HG02623 (cell line): Measurements from ENCODE around the gene MEIS1.

ENCODE experiments used
- ATAC-seq: cut with Tn5 transposase; IDR thresholded peaks from one replicate; pipeline ENCODE4 v1.9.1; 2021; ENCODE audit warnings: moderate library complexity; ENCODE audit not compliant: unreplicated experiment

MEIS1 gene

DNA sequence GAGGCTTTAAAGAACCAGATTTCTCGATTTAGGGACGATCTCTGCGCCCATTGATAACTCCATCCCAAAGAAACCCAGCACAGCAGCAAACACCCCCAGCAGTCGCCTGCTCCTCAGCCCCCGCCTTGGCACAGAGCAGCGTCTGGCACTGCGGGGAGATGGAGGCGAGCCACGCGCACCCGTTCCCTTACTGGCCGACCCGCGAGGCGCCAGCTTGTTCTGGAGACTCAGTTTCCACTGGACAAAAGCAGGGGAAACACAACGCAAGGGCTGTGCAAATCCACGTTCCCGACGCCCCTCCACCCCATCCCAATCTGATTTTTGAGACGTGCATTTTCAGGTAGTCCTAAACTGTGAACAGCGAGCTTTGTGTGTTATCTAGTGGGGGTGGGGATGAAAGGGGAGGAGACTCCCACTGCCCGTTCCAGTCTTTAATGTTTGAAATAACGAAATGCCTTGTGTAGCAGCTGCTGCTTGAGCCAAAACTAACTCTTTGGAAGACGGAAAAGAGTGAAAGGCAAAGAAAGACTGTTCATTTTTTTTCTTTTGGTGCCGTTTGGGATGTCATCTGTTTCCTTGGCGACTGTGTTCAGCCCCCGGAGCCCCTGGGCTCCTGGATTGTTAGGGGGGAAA lies 143.2 kb downstream of the MEIS1 start:
- no peak for ATAC-seq

DNA sequence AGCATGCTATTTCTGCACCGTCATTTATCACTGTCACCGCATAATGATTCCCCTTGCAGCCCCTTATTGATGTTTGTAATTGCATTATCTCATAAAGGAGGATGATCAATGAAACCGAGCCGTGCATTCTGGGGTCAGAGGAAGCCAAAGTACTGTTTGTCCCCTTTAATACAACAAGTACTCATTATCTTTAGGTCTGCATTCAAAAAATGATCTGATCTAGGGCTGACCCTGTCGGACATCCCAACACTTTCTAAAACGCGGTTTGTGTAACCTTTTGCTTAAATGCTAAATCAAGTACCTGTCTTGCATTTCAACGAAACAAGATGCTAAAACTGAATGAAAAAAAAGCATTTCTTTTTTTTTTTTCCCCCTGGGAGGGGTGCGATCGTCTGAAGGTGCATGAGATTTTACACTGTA lies 143.8 kb downstream of the MEIS1 start:
- ATAC-seq, result no peak

DNA sequence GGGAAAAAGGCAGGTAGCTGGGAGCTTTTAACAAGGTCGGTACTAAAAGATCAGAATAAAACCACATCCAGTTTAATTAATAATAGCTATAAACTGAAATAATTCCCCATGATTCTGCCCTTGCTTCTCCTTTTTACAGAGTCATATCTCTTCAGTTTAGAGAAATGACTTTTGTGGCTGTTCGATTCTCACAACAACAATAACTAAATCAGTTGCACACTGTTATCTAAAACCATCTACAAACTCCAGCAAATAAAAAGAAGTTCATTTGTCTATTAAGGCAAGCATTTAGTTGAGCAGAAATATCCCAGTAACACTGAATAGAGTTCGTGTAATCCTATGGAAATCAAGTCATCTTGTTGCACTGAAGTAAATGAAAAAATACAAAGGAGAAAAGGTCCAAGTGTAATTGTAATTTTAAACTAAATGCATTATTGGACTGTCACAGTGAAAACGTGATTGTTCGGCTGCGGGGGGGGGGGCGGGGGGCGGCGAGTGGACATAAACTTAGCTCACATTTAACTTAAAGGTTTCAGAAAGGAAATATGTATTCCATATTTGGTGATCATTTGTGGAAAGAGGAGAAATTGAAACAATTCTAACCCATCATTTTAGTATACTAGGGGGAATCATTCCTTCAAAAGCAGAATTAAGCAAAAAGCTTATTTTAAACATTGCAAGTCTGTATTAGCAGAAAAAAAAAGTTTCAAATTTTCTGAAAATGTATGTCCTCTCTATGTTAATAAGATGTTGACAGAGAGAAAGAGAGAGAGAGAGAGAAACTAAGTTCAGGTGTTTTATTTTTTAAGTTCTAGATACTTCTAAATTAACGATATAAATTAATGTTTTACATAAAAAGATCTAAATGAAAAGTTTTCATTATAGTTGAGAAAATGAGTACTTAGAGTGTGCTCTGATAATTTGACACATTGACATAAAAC lies 144.5 kb downstream of the MEIS1 start:
- no peak for ATAC-seq

DNA sequence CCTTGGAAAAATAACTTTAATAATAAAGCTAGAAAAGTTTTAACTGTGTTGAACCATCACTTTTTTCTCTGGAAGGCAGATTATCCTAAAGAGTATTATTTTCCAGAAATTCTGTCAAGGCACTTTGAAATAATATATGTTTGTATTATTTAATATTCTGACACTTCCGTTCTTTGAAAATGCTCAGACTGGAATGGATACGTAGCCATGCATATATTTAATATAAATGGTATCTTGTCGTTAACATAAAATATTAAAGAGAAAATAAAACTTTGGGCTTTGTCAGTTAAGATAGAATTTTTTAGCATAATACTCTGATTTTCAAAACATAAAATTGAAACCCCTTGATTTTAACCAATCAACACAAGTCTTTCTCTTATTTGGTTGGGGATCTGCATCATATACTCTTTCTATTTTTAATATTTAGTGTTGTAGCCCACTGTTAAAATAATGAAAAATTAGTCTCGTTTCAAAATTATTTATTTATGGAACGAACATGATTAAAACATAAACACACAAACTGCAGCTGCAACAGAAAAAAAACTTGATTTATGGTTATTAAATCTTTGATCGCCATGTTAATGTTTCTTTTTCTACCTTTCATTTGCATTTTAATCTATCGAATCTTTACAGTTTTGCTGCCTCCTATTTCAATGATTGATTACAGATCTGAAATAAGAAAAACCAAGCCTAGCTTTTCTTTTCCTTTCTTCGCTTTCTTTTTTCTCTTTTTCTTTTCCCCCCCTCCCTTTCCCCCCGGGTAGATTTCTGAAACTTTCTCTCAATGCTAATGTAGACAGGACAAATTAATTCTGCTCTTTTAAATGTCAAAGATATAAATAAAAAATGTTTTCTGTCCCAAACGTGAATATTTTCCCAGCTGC lies 145.5 kb downstream of the MEIS1 start:
- no peak for ATAC-seq

DNA sequence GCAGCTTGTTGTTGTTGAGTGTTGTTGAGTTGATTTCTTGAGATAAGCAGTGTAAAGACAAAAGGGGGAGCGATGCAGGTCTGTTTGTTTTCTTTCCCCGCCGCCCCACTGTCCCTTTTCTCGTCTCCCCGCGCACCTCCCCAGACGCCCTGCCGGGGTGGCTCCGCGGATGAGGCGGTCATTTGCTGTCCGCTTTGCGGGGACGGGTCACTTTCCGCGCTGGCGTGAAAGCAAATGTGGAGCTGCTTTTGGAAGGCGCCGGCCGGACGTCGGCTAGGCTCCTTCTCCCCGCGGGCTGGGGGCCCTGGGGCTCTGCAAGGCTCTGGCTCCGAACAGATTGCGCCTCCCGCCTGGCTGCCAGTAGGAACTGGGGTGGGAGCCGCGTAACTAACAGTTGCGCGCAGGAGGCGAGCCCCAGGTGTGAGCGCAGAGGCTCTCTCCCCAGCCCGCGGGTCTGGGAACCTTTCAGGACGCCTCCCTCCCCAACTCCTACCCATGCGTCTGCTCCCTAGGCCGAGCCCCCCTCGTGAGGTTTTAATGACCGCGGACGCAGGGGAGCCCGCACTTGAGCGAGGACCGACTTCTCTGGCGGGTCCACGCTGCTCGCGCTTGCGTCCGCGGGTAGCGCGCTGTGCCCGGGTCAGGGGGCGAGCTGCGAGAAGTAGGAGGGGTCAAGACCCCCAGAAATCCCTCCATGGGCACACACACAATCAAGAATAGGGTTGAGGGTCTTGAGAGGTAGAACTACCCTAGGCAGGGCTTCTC lies 146.6 kb downstream of the MEIS1 start:
- ATAC-seq, result no peak

DNA sequence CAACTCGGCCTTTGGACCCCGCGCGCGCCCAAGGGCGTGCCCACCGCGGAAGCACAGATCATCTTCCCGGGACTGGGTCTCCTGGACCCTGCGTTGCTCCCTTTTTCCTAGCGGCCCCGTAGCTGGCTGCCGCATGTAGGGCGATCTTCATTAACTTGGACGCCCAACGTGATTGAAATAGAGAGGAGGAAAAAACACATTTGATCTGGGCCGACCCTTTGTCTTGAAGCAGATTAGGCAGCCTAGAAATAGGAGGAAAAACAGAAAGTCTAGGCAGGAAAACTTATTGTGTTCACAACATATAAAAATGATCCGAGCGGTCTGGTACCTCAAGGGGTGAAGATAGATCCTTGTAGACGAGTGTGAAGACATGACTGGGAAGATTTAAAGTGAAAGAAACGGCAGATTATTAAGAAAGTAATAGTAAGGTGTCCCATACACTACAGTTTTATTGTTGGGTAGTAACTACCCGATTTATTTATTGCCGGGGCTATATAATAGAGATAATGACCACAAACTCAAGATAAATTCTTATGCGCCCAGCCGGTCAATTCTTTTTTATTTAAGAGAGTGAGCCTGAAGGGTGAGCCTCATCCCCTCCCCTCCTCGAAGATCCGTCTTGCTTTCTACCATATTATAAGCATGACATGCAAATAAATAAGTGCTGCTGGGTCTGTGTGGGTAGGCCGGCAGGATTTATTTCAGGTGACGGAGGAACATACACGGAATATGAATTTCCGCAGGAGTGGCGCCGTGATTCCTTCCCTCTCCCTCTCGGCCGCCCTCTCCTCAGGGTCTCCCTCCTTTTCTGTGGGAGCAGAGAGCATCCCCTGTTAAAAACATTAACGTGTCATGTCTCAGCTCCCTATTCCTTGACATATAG lies 147.4 kb downstream of the MEIS1 start:
- ATAC-seq, result no peak

DNA sequence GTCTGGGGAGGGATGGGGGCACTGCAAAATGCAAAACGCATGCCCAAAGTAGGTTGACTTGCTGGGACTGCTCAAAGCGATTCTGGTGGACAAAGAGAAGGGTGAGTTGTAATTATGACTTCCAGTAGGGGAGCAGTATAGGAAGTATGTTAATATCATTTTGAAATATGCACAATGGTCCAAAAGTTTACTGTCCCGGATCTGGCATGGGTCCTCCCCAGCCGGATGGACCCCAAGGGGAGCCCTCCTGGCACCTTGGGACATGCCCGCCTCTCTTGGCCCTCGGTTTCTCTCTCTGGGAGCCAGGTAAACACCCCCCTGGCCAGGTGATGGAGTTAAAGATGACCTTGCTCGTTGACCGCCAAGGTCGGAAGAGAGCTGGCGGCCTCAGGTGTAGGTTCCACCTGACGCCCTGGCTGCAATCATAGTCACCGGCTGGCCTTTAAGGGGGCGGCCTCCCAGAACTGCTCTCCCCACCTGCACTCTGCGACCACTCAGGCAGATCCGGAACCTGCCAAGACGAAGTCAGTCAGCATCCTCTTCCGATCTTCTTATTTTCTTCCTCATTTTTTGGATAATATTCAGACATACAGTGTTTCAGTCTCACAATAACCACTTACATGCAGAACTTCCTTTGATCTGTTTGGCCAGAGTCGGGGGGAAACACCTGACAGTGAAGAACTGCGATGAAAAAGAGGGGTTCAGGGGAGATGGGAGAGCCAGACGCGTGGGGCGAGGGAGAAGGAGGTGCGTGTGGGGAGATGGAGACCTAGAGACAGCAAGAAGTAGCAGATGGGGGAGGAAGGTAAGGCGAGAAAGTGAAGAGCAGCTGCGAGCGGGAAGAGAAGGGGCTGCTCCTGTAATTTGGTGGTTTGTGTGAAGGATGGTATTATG lies 148.3 kb downstream of the MEIS1 start:
- ATAC-seq, result no peak

DNA sequence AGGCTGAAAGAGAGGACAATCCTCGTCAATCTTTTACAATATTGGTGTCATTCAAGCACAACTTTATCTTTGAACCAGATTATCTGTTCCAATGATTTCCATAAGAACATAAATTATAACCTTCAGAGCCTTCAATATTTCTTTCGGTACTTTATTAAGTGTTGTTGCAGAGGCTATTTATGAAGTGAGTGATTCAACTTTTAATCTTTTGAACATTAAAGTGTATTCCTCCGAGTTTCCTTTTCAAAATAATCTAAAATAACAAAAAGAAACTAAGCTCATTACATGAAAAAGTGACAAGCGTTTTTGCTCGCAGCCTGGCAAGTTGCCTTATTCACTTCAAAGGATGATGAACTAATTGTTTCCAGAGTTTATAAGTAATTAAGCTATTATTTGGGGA lies 149.0 kb downstream of the MEIS1 start:
- no peak for ATAC-seq

DNA sequence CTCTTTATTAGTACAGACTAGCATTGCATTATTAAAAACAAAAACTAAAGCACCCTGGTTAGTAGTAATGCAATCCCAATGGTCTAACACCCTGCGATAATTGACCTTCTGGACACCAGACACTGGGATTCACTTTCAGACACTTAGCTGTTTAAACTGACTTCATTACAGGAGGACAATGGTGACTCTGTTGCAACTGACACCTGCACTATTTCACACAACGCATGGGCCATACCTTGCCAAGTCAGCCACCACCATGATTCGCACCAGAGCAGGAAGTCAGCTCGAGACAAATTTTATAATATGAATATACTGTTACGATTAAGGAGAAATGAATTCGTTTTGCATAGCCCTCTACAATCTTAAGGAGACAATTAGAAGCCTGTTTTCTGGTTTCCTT lies 150.7 kb downstream of the MEIS1 start:
- no peak for ATAC-seq

DNA sequence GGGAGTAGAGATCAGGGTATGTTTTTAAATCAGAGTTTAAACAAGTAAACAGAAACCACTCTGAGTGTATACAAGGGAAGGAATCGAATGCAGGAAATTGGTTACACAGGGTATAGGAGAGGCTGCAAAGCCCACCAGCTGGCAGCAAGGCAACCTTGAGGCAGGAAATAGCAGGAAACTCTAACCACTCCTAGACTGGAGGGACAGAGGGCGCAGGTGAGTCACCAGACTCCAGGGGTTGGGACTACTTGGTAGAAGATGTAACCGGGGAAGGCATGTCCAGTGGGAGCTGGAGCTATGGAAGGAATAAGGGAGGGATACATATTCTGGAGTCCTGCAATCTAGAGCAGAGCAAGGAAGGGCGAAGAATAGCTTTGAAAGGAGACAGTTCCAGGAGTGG lies 152.3 kb downstream of the MEIS1 start:
- no peak for ATAC-seq

DNA sequence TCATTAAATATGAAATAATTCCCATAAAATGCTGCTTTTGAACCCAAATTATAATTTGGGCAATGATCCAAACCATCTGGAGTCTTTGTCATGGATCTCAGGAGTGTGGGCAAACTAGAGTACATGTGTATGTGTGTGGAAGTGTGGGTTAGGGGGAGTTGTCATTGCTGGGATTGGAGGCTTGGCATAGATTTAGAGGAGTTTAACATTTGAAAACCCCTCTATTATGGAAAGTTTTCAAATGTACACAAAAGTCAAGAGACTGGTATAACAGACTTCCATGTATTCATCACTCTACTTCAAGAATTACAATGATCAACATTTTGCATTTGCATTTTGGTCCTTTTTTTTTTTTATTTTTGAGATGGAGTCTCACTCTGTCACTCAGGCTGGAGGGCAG lies 159.1 kb downstream of the MEIS1 start:
- no peak for ATAC-seq

DNA sequence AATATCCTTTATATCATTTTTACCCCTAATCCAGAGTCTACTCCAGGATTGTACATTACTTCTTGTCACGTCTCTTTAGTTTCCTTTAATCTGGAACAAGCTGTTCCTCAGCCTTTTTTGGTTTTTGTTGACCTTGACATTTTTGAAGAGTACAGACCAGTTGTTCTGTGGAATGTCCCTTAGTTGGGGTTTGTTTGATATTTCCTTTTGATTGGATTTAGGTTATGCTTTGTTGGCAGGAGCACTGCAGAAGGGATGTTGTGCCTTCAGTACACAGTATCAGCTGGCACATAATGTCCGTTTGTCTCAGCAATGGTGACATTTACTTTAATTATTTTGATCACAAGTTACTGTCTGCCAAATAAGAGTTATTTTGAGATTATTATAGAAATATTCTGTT lies 160.6 kb downstream of the MEIS1 start:
- ATAC-seq, result no peak

DNA sequence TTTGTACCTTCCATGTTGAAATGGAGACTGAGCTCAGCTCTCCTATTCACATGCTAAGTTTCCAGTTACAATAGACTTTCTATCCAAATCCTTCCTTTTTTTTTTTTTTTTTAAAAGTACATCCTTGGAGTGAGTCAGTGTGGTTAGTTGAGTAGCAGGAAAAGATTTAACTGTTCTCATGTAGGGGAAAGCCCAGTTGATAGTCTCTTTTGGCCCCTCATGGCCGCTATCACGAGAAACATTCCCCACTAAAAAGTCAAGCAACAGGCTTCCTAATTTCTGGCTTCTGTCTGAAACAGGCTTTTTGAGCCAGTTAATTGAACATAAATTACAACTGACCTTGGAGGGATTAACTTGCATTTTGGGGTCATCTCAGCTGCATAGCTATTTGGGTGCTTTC lies 161.3 kb downstream of the MEIS1 start:
- ATAC-seq, result no peak

DNA sequence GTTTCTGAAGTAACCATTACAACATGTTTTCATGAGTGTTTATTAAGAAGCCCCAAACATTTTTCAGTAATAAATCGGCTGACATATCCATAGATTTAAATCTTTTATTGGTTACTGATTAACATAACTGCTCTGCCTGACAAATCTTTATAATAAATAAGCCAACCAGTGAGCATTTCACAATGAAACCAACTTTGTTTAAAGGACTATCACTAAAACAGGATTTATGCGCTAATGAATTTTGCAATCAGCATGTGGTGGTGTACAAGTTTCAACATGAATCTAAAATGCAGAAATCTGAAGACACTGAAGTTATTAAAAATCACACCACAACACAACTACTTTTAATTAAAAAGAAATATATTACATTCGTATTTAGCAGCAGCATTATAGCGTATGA lies 166.7 kb downstream of the MEIS1 start:
- ATAC-seq, result no peak

DNA sequence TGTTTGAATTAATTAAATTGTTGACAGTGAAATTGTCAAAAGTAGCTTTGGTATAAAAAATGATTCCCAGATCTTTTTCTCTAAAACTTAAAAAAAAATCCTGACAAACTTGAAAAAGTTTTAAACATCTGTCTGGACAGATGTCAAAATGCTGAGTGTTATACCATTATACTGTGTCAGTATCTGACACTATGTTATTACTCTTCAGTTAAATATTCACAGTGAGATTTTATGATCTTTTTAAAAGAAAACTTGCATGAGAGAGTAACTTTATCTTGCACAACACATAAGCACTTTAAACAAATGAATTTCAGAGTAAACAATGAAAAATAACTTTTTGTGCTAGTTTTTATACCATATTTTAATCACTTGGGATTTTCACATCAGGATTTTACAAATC lies 167.4 kb downstream of the MEIS1 start:
- ATAC-seq, result no peak

DNA sequence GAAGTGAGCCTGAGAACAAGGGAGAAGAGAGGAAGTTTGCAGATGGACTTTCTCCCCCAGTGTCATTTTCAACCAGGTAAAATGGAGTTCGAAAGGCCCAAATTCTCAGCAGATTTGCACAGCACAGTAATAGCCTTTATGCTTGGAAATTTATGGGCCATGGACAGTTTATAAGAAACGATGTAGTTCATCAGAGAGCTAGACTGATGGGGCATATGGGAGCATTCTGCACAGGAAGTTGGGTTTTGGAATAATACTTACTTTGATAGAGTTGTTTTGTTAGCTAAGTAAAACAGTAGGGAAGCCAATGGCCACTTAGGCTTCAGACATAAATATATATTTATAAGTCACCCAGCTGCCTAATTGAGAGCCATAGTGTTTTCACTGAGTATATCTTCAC lies 169.4 kb downstream of the MEIS1 start:
- no peak for ATAC-seq

DNA sequence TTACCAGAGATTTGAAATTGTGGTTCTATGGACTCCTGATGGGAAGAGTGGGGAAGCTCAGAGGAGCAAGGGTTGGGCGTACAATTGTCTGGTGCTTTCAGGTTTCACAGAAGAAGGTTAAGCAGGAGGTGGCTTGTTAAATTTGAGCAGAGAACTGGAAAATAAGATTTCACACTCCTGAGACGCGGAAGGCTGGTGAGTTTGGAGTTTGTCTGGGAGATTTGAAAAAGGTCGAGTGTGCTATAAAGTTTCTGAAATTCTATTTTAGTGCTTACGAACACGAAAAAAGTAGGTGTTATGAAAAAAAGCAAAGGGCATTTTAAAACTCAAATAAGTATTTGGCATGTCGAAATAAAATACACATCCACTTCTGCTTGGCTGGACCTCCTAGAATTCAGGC lies 170.1 kb downstream of the MEIS1 start:
- no peak for ATAC-seq

DNA sequence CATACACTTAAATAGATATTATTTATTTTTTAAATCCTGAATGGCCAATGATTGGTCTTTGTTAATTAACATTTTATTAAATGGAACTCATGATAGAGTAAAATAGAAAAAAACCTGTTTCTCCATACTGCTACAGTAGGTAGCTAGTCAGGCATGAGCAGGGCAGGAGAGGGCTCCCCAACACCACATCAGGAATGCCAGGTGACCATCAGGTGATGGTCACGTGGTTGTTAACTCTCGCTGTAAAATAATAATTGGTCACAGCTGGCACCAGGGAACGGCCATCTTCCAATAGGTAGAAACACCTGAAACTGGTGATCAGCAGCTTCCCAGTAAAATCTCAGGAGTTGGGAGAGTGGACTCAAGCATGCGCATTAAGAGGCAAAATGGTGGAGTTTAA lies 172.2 kb downstream of the MEIS1 start:
- ATAC-seq, result no peak
